Measurements from ENCODE around the gene ME3.

ME3 gene

GRCh38 chr11:86672007-86672621, at the start of gene ME3:
TSS of gene ME3 (minus strand) at chr11:86672616.
- peak; percentile 13 to 37 for DNase-seq

- no peak for DNase-seq
Observed at GRCh38 chr11:86722006-86722405, 49.6 kb upstream of the ME3 start.

- DNase-seq, result no peak
Observed at GRCh38 chr11:86720546-86720945, 48.1 kb upstream of the ME3 start.

DNA sequence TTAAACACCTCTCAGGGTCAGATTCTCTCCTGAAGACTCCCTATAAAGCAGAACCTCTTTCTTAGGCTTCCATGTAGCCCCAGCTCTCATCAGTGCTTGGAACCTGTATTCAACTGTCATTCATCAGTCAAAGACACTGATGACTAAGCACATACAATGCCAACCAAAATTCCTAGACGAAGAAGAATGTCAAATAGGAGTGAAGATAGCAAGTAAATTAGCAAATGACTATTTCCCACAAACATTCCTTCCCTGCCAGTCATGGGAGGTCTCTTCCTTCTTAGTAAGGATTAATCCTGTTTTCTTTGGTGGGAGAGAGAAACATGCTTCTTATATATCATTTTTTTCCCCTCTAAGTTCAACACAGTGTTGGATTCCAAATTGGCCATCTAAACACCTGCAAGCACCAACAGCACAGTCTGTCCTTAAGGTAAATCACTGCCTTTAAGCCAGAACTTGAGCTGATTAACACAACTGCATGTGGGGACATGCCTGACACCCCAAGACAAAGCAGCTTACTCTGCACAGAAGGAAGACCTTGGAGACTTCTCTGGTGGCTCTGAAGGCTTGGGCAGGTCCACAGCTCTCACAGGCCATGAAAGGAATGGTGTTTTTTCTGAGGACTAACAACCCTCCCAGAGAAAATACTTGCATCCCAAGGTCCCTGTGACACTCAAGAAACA, 47.5 kb upstream of the ME3 start:
- DNase-seq, result no peak

GRCh38 chr11:86718999-86719398, 46.6 kb upstream of the ME3 start:
- DNase-seq, result no peak

- DNase-seq, result no peak
Observed at GRCh38 chr11:86718521-86718920, 46.1 kb upstream of the ME3 start.

GRCh38 chr11:86717817-86718501, 45.5 kb upstream of the ME3 start:
- no peak for DNase-seq

DNA sequence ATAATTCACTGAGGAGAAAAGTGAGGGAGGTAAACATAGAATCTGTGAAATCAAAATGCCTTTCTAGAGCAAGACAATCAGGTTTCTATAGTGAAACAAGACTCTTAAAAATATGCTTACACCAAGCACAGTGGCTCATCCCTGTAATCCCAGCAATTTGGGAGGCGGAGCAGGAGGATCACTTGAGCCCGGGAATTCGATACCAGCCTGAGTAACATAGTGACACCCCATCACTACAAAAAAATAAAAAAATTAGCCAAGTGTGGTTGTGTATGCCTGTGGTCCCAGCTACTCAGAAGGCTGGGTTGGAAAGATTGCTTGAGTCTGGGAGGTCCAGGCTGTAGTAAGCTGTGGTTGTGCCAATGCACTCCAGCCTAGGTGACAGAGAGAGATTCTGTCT, 43.2 kb upstream of the ME3 start:
- no peak for DNase-seq

DNA sequence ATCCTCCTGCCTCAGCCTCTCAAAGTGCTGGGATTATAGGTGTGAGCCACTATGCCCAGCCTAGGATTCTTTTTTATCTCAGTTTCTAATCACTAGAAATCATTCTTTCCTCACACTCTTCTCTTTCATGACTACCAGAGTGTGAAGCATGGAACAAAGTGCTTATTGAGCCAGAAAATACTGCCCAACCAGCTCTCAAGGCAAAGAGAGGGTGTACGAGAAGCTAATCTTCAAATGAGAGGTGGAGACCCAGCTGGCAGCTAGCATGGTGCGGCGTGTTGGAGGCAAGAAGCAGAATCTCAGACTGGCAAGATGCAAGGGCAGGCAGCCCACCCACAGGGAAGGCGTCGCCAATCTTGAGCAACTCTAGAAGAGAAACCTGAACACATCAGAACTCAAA, 41.1 kb upstream of the ME3 start:
- DNase-seq, result no peak

- no peak for DNase-seq
Observed at GRCh38 chr11:86710936-86711335, 38.5 kb upstream of the ME3 start.

- DNase-seq, result no peak
Observed at GRCh38 chr11:86708669-86709068, 36.3 kb upstream of the ME3 start.

DNA sequence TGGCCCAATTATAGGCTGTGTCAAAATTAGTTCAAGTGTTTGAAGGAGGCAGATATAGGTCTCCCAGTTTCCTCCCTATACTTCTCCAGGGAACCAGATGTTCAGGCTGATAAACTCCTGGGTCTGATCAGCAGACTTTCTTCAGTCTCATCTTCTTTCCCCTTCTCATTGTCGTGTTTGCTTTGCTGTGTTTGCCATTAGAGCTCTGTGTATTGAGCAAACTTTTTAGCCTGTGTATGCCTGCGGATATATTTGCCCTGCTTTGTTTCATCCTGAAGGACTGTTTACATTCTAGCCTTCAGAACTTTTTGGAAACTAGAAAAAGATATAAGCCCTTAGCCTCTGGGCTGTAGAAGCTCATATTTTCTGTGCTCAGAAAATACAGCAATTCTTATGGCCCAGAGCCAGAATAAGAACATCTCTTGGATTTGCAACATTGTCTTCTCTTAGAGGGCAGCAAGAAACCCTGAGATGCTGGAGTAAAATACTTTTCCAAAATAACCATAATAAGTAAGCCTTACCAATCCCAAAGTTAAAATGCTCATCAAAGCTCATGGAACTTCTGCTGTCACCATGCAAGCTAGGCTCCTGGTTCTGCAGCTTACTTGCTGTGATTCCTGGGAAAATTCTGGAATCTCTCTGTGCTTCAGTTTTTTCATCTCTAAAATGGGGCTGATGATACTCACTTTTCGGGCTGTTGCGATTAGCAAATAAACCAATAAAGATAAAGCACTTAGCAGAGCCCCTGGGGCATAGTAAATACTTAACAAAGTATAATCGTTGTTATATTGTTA, 34.1 kb upstream of the ME3 start:
- no peak for DNase-seq

DNA sequence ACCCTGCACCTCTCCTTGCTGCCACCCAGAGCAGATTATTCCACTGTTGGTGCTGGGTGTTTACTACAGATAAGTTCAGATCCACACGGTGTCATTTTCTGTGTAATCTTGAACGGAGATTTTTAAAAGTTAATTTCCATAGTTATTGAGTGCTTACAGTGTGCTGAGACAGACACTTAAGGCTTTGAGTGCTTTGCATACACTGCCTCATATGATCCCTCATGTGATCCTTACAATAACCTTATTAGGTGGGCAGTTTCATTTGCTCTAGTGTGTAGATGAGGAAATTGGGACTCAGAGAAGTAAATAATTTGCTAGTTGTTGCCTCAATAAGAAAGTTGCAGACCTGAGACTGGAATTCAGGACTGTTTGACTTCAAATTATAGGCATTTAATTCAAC, 32.3 kb upstream of the ME3 start:
- DNase-seq, result no peak

- DNase-seq, result no peak
Observed at GRCh38 chr11:86703987-86704386, 31.6 kb upstream of the ME3 start.

DNA sequence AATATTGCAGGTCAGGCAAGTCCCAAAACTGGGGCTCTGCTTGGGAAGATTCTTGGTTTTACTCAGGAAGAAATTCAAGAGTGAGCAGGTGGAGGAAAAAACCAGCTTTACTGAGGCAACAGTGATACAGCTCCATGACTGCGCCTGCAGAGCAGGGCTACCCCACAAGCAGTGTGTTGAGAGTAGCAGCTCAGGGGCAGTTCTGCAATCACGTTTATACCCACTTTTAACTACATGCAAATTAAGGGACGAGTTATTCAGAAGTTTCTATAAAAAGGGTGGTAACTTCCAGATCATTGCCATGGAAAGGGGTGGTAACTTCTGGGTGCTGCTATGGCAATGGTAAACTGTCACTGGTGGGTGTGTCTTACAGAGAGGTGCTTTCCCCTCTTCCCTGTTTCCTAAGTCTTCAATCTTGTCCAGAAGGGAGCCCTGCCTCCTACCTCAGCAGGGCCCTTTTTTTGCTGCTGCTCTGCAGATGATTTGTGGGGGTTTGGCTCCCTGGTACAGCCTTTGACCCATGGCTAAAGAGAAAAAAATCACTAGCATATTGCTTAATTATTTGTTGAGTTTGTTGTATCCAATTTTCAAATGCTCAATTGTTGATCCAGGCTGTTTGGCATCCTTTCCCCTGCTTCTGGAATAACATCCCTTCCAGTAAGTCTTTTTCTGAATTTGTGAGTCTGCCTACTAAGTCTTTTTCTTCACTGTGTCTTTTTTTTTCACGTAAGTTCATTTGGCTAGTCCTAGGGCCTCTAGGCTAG, 30.0 kb upstream of the ME3 start:
- DNase-seq, result no peak

GRCh38 chr11:86699040-86699791, 26.8 kb upstream of the ME3 start:
- no peak for DNase-seq

GRCh38 chr11:86698639-86699038, 26.2 kb upstream of the ME3 start:
- DNase-seq, result no peak

- no peak for DNase-seq
Observed at GRCh38 chr11:86696451-86696850, 24.0 kb upstream of the ME3 start.

- no peak for DNase-seq
Observed at GRCh38 chr11:86696004-86696403, 23.6 kb upstream of the ME3 start.

DNA sequence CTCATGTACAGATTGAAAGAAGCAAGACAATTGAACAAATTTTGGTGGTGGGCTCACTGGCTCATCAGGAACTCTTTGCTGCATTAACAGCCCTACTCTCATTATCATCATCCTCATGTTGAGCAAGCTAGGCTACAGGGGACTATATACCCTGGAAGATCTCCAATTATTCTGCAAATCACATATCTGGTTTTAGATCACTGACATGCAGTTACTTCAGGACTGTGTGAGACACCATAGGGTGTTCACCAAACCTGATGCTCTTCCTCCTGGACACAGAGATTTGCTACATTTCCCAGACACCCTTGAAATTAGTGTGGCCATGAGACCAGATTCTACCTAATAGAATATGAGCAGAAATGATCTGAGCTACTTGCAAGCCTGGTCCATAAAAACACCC, 23.0 kb upstream of the ME3 start:
- DNase-seq, result no peak

DNA sequence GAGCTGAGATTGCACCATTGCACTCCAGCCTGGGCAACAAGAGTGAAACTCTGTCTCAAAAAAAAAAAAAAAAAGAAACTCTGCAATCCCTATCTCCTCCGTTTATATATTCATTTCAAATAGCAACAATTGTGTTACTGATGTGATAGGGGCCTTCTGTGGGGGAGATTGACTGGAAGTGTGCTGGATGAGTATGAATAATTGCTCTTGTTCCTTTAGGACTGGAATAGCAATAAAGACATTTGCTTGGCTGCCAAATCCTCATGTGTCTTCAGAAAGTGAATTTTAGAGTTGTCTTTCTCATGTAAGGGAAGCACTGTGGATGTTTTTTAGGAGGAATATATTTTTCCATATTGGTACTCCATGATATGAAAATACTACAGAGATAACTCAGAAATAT, 21.1 kb upstream of the ME3 start:
- DNase-seq, result no peak

DNA sequence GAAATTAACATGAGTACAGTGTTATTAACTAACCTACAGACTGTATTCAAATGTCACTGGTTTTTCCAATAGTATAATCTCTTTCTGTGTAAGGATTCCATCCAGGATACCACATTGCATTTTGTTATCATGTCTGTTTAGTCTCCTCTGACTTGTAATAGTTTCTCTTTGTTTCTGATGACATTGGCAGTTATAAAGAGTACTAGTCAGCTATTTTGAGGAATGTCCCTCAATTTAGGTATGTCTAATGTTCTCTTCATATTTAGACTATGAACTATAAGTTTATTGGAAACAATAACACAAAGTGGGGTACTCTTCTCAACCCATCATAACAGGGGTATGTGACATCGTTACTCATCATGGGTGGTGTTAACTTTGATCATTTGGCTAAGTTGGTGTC, 20.3 kb upstream of the ME3 start:
- no peak for DNase-seq

Data from NCI-H1930 (cell line).